ENCODE measurements around the gene MINDY4. TPM values are rescaled to one million over a fixed set of nuclear protein-coding genes. Genes with fewer than 3 reads are reported as not detected.

The MINDY4 gene
- total and polyA plus RNA-seq, 2 of the 8 experiments (the other 6 are each of a cell fraction or from before 2014, with no cell fraction given): 1.3 to 3.6 TPM

DNA sequence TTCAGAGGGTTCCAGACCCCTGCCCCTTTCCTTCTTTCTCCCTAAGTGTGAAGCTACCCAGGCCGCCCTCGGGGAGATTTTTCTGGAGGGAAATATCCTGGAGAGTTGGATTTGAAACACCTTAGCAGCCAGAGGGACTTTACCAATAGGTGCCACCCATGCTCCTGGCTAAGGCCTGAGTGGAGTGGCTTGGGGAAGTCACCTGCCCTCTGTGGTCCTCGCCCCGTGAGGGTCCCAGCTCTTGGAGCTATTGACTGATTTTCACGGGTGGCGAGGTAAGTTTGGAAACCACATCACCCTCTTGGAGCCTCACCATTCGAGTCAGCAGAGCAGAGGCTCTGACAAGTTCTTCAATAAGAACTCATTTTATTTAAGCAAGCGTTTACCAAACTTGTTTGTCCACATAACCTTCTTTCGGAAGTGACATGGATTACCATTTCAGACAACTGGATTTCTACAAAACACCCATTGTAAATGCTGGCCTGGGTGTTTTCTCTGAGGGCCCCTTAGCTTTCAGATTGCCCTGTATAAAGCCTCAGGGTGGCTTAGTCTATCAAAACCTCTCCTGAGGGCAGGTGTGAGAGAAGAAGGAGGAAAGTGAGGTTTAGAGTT, 160.8 kb downstream of the MINDY4 start (continued):
- TF ChIP-seq TAF7 (optimal IDR thresholded peaks at IDR 0.05; ENCODE audit: borderline replicate concordance, low read depth, low read length) (no peak), EP300 (IDR thresholded peaks at IDR 0.05; ENCODE audit: borderline replicate concordance in 1 of 2, low read depth in 2 of 2, low read length in 2 of 2) (no peak)

Measured in H1 (cell line).